Measurements from ENCODE around the gene PIK3R3.
"Not testable (repeated sequence)": the region's sequence is repeated elsewhere in the genome, so short reads cannot be mapped to it uniquely, and the experiment has no call there.

PIK3R3 gene

GRCh38 chr1:46065405-46065804 is 67.0 kb downstream of the PIK3R3 start:
- no peak for DNase-seq (ENCODE audit: low spot score)

- DNase-seq (ENCODE audit: low spot score), result no peak
These were observed 67.7 kb downstream of the PIK3R3 start for GRCh38 chr1:46064708-46065107.

DNA sequence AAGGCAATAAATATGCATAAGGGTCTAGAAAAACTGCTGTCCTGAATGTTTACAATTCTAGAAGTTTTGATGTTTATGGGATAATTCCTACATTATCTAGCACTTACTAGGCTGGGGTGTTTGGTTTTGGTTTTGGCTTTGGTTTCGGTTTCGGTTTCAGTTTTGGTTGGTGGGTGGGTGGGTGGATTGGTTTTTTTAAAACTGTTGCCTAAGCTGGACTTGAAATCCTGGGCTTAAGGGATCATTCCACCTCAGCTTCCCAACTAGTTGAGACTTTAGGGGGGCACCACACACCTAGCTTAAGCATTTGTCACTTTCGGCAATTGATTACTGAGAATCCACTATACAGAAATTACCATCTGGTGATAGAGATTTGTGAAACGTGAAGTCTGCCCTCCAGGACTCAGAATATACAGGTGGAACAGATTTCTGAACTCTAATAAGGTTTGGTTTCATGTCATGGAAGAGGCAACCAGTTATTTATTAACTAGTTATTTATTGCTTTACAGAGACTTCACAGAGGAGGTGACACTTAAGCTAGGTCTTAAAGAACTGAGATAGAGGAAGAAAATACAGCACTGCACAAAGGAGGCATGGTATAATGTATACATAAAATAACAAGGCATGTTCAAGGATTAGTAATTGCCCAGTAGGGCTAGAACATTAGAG is 69.6 kb downstream of the PIK3R3 start:
- DNase-seq (ENCODE audit: low spot score), result no peak

- DNase-seq (ENCODE audit: low spot score), result no peak
These were observed 71.3 kb downstream of the PIK3R3 start for GRCh38 chr1:46061146-46061545.

DNA sequence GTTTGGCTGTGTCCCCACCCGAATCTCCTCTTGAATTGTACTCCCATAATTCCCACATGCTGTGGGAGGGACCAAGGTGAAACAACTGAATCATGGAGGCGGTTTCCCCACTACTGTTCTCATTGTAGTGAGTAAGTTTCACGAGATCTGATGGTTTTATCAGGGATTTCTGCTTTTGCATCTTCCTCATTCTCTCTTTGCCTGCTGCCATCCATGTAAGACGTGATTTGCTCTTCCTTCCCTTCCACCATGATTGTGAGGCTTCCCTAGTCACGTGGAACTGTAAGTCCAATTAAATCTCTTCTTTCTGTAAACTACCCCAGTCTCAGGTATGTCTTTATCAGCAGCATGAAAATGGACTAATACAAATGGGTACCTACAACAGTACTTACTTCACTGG is 73.5 kb downstream of the PIK3R3 start:
- DNase-seq (ENCODE audit: low spot score), result no peak

GRCh38 chr1:46057781-46058180 is 74.6 kb downstream of the PIK3R3 start:
- DNase-seq (ENCODE audit: low spot score), result no peak

DNA sequence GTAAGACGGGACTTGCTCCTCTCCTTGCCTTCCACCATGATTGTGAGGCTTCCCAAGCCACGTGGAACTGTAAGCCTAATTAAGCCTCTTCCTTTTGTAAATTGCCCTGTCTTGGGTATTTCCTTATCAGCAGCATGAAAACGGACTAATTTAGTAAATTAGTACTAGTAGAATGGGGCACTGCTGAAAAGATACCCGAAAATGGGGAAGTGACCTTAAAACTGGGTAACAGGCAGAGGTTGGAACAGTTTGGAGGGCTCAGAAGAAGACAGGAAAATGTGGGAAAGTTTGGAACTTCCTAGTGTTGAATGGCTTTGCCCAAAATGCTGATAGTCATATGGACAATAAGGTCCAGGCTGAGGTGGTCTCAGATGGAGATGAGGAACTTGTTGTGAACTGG is 75.2 kb downstream of the PIK3R3 start:
- not testable (repeated sequence) for DNase-seq (ENCODE audit: low spot score)

- no peak for DNase-seq (ENCODE audit: low spot score)
These were observed 76.1 kb downstream of the PIK3R3 start for GRCh38 chr1:46056325-46056724.

DNA sequence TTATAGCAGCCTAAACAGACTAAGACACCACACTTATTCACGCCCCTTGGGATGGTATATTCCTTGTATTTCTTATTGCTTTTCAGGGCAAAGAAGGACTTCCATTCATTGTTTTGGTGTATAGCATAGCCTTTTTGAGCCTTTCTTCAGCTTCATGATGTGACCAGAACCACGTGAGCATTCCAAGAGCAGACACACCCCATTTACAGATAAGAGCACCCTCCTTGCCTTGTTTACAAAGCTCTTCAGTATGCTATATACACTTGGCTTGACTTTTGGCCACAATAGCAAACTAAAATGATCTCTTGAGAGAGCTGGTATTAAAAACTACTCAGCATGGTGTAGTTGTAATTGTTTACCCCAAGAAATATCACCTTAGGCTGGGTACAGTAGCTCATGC is 78.7 kb downstream of the PIK3R3 start:
- no peak for DNase-seq (ENCODE audit: low spot score)

DNA sequence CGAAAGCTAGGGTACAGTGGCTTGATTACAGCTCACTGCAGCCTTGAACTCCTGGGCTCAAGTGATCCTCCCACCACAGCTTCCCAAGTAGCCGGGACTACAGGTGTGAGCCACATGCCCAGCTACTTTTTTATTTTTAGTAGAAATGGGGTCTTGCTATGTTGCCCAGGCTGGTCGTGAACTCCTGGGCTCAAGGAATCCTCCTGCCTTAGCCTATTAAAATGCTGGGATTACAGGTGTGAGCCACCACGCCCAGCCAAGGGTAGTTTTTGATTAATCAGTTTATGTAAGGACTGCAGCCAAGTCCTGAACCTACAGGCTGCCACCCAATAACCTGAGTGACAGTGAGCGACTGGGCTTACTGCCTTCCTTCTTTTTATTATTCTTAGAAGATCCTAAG is 88.3 kb downstream of the PIK3R3 start:
- no peak for DNase-seq (ENCODE audit: low spot score)

GRCh38 chr1:46043458-46044017 is 88.9 kb downstream of the PIK3R3 start:
- DNase-seq (ENCODE audit: low spot score), result no peak

- DNase-seq (ENCODE audit: low spot score), result no peak
These were observed 90.5 kb downstream of the PIK3R3 start for GRCh38 chr1:46041974-46042373.

DNA sequence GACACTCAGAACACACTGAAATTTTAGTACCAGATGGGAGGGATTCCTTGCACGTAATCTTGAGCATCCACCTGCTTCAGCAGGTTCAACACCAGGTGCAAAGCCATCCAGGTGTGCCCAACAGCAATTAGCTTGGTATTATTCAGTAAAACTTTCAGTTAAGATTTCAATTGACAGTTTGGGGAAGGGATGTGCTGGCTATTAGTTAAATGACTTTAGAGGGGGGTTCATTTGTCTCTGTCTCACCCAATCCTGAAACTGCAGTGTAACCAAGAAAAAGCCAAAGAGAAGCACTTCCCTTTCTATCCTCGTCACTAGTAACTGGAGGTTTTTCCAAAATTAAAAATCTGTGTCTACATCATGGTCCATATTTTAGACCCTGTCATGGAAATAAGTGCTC is 90.9 kb downstream of the PIK3R3 start:
- no peak for DNase-seq (ENCODE audit: low spot score)

- DNase-seq (ENCODE audit: low spot score), result no peak
These were observed 92.8 kb downstream of the PIK3R3 start for GRCh38 chr1:46039571-46040052.

GRCh38 chr1:46036894-46037839 is 95.3 kb downstream of the PIK3R3 start:
- DNase-seq (ENCODE audit: low spot score), result peak; percentile 81

DNA sequence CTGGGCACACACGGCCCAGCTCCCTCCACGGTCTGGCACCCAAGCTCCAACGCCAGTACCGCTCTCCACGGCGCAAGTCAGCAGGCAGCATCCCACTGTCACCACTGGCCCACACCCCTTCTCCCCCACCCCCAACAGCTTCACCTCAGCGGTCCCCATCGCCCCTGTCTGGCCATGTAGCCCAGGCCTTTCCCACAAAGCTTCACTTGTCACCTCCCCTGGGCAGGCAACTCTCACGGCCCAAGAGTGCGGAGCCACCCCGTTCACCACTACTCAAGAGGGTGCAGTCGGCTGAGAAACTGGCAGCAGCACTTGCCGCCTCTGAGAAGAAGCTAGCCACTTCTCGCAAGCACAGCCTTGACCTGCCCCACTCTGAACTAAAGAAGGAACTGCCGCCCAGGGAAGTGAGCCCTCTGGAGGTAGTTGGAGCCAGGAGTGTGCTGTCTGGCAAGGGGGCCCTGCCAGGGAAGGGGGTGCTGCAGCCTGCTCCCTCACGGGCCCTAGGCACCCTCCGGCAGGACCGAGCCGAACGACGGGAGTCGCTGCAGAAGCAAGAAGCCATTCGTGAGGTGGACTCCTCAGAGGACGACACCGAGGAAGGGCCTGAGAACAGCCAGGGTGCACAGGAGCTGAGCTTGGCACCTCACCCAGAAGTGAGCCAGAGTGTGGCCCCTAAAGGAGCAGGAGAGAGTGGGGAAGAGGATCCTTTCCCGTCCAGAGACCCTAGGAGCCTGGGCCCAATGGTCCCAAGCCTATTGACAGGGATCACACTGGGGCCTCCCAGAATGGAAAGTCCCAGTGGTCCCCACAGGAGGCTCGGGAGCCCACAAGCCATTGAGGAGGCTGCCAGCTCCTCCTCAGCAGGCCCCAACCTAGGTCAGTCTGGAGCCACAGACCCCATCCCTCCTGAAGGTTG is 97.6 kb downstream of the PIK3R3 start:
- no peak for DNase-seq (ENCODE audit: low spot score)

DNA sequence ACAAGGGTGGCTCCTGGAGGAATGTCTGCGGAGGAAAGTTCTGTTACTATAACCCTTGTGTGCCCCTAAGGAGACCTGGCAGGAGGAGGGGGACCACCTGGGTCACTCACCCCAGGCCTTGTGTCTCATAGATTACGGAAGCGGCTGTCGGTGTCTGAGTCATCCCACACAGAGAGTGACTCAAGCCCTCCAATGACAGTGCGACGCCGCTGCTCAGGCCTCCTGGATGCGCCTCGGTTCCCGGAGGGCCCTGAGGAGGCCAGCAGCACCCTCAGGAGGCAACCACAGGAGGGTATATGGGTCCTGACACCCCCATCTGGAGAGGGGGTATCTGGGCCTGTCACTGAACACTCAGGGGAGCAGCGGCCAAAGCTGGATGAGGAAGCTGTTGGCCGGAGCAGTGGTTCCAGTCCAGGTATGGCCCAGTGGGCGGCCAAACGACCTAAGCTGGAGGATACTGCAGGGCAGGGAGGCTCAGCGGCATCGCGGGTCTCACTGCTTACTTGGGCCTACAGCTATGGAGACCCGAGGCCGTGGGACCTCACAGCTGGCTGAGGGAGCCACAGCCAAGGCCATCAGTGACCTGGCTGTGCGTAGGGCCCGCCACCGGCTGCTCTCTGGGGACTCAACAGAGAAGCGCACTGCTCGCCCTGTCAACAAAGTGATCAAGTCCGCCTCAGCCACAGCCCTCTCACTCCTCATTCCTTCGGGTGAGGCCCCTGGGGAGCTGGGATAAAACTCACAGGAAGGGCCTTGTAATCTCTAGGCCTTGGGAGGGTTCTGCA is 101.4 kb downstream of the PIK3R3 start:
- peak; percentile 68 for DNase-seq (ENCODE audit: low spot score)

DNA sequence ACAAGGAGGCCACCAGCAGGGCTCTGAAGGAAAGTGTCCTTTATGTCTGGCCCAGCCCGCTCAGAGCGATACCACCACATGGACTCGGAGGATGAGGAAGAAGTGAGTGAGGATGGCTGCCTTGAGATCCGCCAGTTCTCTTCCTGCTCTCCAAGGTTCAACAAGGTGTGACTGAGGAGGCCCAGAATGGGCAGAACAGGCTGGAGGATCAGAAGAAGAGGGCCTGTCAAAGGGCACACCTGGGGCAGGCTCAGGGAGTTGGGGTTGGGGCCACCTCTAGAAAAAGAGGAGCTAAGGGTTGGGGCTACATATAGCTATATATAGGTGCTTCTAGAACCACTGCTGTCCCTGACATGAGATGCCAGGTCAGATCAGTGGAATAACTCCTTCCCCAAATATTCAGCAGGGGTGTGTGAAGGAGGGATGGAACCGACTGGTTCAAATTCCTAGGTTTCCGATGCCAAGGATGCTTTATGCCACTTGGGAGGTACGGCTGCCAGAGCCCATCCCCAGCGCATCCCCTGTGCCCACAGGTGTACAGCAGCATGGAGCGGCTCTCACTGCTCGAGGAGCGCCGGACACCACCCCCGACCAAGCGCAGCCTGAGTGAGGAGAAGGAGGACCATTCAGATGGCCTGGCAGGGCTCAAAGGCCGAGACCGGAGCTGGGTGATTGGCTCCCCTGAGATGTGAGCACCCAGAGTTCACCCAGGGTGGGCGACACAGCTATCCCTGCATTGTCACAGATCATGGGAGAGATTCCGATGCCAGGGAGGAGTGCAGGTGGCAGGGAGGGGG is 102.2 kb downstream of the PIK3R3 start:
- no peak for DNase-seq (ENCODE audit: low spot score)

GRCh38 chr1:46027788-46028573 is 104.4 kb downstream of the PIK3R3 start:
- DNase-seq (ENCODE audit: low spot score), result no peak

Measured in D341Med (cell line).